Measurements from ENCODE around the gene HORMAD2.
"Not testable (repeated sequence)": the region's sequence is repeated elsewhere in the genome, so short reads cannot be mapped to it uniquely, and the experiment has no call there.

Gene HORMAD2

GRCh38 chr22:30212363-30212995 lies 132.2 kb downstream of the HORMAD2 start:
- peak; percentile 93 for DNase-seq

- peak; percentile 74 for DNase-seq
Measured at GRCh38 chr22:30212996-30213441, 132.8 kb downstream of the HORMAD2 start.

GRCh38 chr22:30214703-30215407 lies 134.6 kb downstream of the HORMAD2 start:
- DNase-seq: no peak

- not testable (repeated sequence) for DNase-seq
Measured at GRCh38 chr22:30216272-30216671, 136.0 kb downstream of the HORMAD2 start.

- DNase-seq: no peak
Measured at GRCh38 chr22:30216710-30217109, 136.4 kb downstream of the HORMAD2 start.

- DNase-seq: no peak
Measured at GRCh38 chr22:30217698-30218560, 137.7 kb downstream of the HORMAD2 start.

- no peak for DNase-seq
Measured at GRCh38 chr22:30219049-30219654, 138.9 kb downstream of the HORMAD2 start.

- no peak for DNase-seq
Measured at GRCh38 chr22:30219668-30220278, 139.5 kb downstream of the HORMAD2 start.

GRCh38 chr22:30220338-30221012 lies 140.2 kb downstream of the HORMAD2 start:
- no peak for DNase-seq

- no peak for DNase-seq
Measured at GRCh38 chr22:30221121-30221992, 141.1 kb downstream of the HORMAD2 start.

GRCh38 chr22:30222321-30222720 lies 142.1 kb downstream of the HORMAD2 start:
- no peak for DNase-seq

- DNase-seq: no peak
Measured at GRCh38 chr22:30223303-30223702, 143.0 kb downstream of the HORMAD2 start.

- DNase-seq: peak; percentile 66
Measured at GRCh38 chr22:30224161-30224857, 144.0 kb downstream of the HORMAD2 start.

- DNase-seq: no peak
Measured at GRCh38 chr22:30225220-30225927, 145.1 kb downstream of the HORMAD2 start.

GRCh38 chr22:30226192-30226832 lies 146.0 kb downstream of the HORMAD2 start:
- peak; percentile 47 for DNase-seq
